GM11168 (cell line): ENCODE results near the gene SECTM1.

Experiments
- in situ Hi-C: fragments of 300-500 bp; cut with MboI; formaldehyde crosslinking; loops from one replicate; pipeline ENCODE4 v1.12.0; 2022; ENCODE audit warnings: low sequenced_read_pairs; ENCODE audit not compliant: unreplicated experiment

The SECTM1 gene

DNA sequence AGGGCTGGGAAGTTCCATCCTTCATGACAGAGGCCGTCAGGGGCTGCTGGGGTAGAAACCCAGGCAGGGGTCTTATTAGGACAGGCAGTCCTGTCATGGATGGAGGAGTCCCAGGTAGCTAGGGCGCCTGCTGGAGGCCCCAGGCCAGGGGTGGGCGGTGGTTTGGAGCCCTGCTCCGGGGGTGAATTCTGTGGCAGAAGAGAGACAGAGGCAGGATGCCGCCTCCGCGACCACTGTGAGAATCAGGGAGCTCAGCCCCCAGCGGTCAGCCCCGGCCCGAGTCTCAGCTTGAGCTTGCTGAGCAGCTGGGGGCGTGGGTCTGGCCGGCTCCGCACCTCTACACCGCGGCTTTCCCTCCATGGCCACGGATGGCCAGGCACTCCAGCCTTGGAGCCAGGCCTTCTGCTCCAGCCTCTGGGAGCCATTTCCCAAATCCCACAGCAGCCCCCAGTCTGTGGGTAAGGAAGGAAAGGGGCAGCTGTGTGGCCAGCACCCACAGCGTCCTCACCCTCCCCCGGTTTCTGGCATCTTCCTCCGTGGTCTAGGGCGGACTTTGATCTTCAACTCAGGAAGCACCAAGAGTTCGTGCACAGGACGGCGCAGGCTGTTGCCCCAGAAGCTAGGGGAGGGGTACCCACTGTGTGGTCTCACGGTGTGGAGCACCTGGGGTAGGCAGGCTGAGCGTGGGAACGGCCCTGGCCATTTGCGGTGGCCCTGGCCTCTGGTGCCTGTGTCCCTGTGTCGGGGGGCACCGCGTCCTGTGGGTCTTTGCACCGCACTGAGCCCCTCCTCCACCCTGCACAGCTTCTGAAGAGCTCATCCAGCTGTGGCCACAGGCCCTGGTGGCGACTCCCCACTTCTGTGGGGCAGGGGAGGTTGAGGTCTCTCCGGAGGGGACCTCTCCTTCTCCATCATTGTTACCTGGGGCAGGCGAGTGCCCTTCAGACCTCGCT is 30.3 kb downstream of the SECTM1 start:
- in situ Hi-C loops, result no loop called here

GRCh38 chr17:82302568-82302963 is 31.0 kb downstream of the SECTM1 start:
- in situ Hi-C loops, result no loop called here

GRCh38 chr17:82301916-82302567 is 31.5 kb downstream of the SECTM1 start:
- in situ Hi-C loops, result no loop called here

GRCh38 chr17:82301300-82301915 is 32.2 kb downstream of the SECTM1 start:
- in situ Hi-C loops, result no loop called here

- in situ Hi-C loops, result no loop called here
Measured at GRCh38 chr17:82300707-82301270, 32.8 kb downstream of the SECTM1 start.

GRCh38 chr17:82300228-82300627 is 33.3 kb downstream of the SECTM1 start:
- in situ Hi-C loops, result no loop called here

DNA sequence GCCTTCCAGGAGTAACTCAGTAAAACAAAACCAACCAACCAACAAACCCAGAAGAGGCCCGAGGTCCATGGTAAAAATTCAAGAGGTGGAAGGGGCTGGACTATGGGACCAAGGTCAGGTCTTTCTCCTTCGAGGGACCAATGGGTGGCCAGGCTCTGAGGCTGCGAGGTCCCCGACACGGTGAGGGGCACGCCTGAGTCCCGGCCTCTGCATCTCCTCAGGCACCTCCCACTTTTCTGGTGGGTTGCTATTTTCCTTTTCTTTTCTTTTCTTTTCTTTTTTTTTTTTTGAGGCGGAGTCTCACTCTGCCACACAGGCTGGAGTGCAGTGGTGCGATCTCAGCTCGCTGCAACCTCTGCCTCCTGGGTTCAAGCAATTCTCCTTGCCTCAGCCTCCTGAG is 34.1 kb downstream of the SECTM1 start:
- in situ Hi-C loops, result no loop called here

GRCh38 chr17:82298538-82299421 is 34.8 kb downstream of the SECTM1 start:
- in situ Hi-C loops, result no loop called here

DNA sequence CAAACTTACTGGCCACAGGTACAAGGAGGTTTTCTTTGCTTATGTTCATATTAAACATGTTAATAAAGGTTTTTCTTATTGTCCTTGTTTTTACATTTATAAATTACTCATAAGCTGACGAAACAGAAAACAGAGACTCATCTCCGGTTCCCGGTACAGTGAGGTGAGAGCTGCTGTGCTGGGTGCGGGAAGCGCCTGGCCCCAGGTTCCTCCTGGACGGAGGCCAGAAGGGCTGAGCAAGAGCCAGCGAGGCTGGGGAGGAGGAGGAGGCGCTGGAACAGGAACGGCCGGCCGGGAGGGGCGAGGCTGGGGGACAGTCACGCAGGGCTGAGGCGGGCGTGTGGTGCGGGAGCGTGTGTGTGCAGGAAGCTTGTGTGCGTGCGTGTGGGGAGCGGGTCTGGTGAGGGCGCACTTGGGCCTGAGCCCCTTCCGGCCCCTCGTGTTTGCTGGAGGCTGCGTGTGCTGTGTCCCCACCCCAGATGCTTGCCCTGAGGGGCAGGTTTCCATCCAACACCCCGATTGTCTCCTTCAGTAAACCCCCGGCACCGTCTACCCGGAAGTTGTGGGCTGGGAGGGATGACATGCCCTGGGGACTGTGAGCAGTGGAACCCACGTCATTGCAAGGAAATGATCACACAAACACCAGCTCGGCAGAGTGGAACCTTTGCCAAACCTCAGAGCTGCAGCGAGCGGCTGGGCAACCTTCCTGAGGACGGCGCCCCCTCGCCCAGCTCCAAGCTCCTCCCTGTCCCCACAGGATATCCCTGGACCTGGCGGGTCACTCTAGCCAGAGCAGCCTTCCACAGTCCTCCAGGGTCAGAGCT is 35.6 kb downstream of the SECTM1 start:
- in situ Hi-C loops, result no loop called here

DNA sequence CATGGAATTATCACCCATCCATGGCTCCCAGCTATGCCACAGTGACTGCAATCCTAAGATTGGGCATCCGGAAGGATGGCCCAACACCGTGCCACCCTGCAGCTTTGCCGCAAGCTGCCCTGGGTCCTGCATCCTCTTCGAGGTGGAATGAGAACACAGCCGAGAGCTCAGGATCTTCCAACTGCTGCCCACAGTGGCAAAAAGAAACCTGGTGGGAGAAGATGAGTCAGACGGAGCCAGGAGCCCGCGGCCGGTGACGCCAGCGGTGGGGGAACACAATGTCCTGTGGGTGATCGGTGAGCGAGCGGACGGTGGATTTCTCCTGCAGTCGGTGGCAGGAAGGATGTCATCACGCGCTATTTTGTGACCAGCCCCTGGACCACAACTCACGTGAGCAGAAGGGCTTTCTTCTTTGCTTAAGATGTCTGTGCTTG is 36.3 kb downstream of the SECTM1 start:
- in situ Hi-C loops, result no loop called here

DNA sequence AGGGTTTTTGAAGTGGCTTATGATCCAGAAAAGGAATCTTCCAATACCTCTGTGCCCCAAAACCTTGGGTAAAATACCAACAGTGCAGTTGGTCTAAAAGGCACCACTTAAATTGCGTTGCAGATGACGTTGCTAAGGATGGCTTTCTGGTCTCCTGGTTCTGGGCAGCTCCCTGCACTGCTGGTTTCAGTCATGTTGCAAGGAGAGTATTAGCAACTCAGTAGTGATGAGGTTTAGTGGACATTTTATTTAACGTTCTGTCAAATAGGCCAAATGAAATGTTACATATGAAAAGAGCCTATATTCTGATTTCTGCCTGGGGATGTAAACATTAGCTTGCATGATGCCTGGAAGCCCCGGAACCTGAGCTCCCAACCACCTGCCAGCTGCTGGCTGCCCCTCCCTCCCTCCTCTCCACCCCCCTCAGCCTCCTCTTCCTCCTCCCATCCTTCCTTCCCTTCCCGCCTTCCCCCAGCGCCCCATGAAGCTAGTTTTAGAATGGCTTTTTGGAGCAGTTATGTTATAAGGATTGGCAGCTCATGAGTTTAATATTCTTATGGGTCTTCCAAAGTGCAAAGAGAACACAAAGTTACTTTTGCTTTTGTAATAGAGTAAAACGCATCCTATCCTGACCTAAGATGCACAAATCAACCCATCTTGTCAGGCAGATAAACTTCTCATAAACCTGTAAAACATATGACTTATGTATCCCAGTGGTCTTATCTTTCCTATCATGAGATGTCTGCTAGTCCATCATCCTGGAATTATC is 36.9 kb downstream of the SECTM1 start:
- in situ Hi-C loops, result no loop called here

DNA sequence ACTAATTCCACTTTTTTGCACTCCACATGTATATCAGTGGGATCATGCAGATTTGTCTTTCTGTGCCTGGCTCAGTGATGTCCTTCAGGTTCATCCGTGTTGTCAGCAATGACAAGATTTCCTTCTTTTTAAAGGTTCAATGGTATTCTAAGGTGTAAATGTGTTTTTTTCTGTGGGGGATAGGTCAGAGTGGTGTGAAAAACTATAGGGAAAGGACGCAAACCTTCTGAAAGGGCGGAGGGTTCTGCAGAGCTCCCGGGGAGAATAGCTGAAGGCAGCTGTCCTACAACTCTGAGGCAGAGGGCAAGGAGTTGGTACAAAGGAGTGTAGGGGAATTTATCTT is 38.1 kb downstream of the SECTM1 start:
- in situ Hi-C loops, result no loop called here

DNA sequence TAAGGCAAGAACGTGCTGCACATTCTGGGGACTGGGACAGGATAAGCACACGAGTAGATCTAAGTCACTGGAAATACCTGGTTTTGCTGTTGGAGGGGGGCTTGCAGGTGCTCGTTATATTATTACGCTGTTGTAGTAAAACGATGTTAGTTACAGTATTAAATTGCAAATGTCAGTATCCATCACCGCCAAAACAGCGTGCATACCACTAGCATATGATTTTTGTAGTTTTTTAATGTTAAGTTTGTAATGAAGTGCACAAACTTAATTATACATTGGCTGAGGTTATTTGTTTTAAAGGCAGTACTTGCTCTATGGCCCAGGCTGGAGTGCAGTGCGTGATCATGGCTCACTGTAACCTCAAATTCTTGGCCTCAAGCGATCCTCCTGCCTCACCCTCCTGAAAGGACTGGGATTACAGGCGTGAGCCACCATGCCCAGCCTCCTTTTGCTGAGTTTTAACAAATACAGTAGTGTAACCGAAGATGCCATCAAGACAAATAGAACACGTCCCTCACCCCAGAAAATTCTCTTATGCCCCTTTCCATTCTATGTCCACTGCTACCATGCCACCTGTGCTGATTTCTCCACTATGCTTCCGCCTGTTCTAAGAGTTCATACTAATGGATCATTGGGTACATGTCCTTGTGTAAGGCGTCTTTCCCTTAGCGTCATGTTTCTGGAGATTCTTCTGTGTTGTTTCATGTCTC is 39.3 kb downstream of the SECTM1 start:
- in situ Hi-C loops, result no loop called here

DNA sequence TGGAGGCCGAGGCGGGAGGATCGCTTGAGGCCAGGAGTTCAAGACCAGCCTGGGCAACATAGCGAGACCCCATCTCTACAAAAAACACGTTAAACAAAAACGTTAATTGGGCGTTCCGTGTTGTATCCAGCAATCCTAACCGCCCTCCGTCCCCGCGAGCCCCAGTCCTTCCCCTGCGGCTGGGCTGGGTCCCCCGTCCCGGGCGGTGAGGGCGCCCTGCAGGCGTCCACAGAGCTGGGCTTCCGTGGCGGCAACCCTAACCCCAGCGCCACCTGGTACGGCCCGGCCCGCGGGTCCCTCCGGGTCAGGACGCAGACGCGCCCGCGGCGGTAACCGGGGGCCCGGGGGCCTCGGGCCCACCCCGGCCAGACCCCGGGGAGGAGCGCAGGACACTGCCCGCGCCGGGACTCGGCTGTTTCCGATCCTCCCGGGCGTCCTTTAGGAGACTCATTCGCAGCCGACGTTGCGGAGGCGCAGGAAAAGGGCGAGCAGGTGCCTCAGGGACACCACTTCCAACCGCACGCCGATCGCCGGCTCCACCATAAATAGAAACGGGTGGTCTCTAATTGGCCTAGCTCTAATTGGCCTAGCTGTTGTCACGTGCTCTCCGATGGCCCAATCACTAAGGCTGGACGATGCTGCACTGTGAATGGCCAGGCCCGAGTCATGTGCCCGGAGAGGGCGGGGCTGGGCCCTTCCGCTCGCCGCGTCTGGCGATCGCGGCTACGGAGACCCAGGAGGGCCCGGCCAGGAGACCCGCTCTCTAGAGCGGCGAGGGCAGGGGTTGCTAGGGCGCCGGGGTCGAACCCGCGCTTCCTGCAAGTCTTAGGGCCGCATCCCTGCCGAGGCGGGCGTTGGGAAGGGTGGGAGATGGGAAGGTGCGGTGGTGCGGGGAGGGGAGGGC is 41.1 kb downstream of the SECTM1 start:
- in situ Hi-C loops, result no loop called here

- in situ Hi-C loops, result no loop called here
Measured at GRCh38 chr17:82291582-82292250, 41.9 kb downstream of the SECTM1 start.
